NCI-H1417 (cell line): Measurements from ENCODE around the gene MS4A6E.
"Not testable (repeated sequence)": the region's sequence is repeated elsewhere in the genome, so short reads cannot be mapped to it uniquely, and the experiment has no call there.

Experiments
- DNase-seq, 3 experiments: peaks; one replicate each; lab custom pipeline; 2025; lab: John Stamatoyannopoulos, UW

The MS4A6E gene, protein sequence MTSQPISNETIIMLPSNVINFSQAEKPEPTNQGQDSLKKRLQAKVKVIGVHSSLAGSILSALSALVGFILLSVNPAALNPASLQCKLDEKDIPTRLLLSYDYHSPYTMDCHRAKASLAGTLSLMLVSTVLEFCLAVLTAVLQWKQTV

DNA sequence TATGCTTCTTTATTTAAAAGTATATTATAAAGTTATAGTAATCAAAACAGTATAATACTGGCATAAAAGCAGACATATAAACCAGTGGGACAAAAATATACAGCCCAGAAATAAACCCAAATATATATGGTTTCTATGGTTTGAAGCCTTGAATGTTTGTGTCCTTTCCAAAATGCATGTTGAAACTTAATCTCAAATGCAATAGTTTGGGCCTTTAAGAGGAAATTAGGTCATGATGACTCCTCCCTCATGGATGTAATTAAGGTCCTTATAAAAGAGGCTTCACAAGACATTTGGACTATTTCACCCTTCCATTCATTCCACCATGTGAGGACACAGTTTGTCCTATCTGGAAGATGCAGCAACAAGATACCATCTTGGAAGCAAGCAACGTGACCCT, at the start of gene MS4A6E:
TSS of gene MS4A6E (plus strand) at position 301 of the 400 bp plus-strand sequence. CDS start 7,641 bp downstream, outside the sequence.
- no peak for DNase-seq

DNA sequence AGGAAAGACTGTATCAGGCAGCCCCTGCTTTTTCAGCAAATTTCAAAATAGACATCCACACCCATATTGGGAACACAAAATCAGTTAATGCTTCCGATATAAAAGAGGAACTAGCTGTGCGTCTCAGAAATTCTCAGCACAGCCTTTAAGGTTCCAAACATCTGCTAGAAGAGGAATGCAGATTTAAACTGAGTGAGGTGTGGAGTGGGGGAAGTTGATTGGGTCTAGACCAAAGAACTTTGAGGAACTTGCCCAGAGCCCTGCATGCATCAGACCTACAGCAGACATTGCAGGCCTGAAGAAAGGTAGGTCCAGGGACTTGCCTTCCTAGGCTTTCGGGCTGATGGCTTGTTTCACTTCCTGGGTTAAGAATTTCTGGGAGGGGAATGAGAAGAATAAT, 46.6 kb upstream of the MS4A6E start, which contains the start of gene MS4A4A:
TSS of gene MS4A4A (plus strand) at position 255 of the 400 bp plus-strand sequence. CDS start at position 265, 10 bp downstream.
- no peak for DNase-seq

GRCh38 chr11:60281485-60281884, 45.6 kb upstream of the MS4A6E start:
- DNase-seq = no peak

GRCh38 chr11:60282286-60282685, 44.8 kb upstream of the MS4A6E start:
- DNase-seq = no peak

- DNase-seq = not testable (repeated sequence)
Observed at GRCh38 chr11:60285411-60286126, 41.5 kb upstream of the MS4A6E start.

GRCh38 chr11:60288531-60288930, 38.5 kb upstream of the MS4A6E start:
- no peak for DNase-seq

DNA sequence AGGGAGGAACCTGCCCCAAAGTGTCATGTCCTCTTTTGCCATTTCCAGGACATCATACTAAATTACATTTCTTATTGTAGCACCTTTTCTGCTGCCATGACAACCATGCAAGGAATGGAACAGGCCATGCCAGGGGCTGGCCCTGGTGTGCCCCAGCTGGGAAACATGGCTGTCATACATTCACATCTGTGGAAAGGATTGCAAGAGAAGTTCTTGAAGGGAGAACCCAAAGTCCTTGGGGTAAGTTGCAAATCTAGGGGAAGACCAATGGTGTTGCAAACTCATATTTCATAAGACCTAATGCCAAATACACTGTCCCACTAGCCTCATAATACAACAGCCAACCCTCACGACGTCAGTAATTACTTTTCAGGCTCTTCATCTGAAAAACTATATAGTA, 34.9 kb upstream of the MS4A6E start:
- DNase-seq = no peak

GRCh38 chr11:60301178-60301577, 25.9 kb upstream of the MS4A6E start:
- DNase-seq = no peak

GRCh38 chr11:60301884-60302283, 25.2 kb upstream of the MS4A6E start:
- DNase-seq = not testable (repeated sequence)

GRCh38 chr11:60303661-60304060, 23.4 kb upstream of the MS4A6E start:
- no peak for DNase-seq

DNA sequence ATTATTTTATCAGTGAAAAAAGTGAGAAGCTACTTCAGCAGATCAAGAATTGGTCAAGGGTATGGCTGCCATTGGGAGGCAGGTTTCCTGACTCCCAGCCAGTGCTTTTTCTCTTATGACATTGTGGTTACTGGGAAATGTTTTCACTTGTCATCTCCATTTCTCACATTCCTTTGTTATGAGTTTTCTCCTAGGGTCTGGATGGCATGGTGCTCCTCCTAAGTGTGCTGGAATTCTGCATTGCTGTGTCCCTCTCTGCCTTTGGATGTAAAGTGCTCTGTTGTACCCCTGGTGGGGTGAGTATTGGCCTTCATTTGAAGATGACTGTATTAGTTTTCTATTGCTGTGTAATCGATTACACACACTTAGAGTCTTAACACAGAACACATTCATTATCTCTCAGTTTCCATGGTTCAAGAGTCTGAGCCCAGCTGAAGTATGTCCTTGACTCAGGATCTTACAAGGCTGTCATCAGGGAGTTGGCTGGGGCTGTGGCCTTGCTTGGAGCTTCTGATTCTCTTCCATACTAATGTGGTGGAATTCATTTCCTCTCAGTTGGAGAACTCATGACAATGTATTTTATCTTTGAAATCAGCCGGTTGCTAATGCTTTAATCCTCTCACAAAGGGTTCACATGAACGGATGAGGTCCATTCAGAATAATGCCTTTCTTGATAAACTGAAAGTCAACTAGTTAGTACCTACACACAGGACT, 21.0 kb upstream of the MS4A6E start:
- DNase-seq = no peak

- DNase-seq = no peak
Observed at GRCh38 chr11:60307507-60308195, 19.4 kb upstream of the MS4A6E start.

DNA sequence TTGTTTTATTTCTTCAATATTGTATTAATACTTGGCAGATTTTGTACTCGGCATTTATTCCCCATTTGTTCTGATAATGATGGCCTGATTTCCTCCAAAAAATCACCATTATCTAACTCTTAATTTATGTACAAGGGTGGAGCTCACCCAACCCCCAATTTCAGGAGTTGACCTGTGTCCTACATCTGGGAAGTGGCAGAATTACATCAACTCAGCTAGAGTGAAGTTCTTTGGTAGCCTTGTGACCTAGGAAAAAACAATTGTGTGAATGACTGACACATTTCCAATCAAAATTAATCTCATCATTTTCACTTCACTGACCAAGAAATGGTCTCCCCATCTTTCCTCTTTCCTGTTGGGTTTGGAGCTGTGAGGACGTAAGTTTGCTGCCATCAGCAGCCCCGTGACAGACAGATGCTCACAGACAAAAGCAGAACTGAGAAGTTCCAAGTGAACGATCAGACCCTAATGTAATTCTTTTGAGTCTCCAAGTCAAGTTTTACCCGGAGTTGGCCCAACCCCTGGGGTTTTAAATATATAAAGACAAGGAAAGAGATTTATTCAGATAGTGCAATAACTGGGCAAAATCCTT, 16.6 kb upstream of the MS4A6E start:
- DNase-seq = no peak

GRCh38 chr11:60314635-60315321, 12.3 kb upstream of the MS4A6E start:
- no peak for DNase-seq

DNA sequence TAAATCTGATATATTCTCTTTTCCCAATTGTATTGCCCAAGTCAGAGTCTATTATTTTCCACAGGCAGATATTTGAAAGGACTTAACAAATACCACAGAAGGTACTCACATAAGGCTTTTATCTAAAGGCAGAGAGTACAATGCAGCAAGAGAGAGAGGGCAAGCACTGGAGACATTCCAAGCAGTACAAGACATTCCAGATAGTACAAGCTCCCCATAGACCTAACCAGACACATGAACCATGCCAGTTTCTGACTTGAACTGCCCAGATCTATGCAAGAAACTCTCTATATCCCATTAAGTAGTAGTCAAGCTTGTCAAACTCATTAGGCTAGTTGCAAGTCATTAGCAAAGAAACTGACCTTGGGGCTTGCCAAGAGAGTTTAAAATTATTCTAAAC, 11.2 kb upstream of the MS4A6E start:
- no peak for DNase-seq

DNA sequence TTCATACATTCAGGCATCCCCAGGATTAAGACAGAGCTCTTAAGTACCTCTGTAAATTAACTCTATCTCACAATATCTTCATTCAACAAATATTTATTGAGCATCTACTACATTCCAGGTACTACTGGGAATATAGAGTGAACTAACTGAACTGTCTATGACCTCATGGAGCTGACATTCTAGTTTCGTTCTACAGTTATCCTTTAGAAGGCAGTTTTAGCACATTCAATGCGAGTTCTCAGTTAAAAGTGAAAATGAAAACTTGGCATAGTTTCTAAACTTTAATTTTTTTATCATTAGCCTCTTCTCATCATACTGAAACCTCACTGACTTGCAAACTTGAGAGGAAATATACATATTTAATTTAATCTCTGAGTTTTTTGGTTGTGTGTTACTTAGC, 10.7 kb upstream of the MS4A6E start:
- DNase-seq = no peak

GRCh38 chr11:60318726-60319125, 8.3 kb upstream of the MS4A6E start:
- DNase-seq = no peak

- no peak for DNase-seq
Observed at GRCh38 chr11:60321051-60321450, 6.0 kb upstream of the MS4A6E start.

- DNase-seq = no peak
Observed at GRCh38 chr11:60328460-60328859, 1.4 kb downstream of the MS4A6E start.

GRCh38 chr11:60332846-60333245, 5.8 kb downstream of the MS4A6E start:
- DNase-seq = no peak

DNA sequence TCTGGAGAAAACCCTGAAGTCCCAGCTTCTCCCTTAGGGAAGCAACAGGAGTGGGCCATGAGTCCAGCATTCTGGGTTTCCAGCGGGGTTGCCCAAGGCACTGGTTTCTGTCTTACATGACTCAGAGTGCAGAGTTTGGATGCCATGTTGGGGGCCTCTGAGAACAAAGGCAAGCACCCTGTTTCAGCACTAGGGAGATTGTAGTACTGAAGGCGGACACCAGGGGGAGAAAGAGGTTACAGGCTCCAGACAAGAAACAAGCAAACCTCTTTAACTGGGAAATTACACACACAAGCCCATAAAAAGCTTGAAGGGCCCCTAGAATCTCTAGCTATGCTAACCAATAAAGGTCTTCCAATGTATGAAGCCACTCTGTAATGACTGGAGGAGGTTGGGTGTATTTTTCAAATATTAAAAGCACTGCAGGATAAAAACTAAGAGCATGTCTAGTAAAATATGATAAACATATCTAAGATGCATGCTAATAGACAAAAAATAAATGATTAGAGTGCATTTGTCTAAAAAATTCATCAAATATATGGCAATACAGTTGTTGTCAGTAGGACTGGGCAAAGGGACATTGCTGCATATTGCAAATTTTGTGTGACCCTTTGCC, 7.1 kb downstream of the MS4A6E start:
- peak in 2 of 3 experiments; percentile 60 to 85 for DNase-seq
